ENCODE measurements around the gene GXYLT1. TPM values are rescaled to one million over a fixed set of nuclear protein-coding genes. Genes with fewer than 3 reads are reported as not detected.

The GXYLT1 gene
- total and polyA plus RNA-seq, 9 donors: 3.8 to 15.4 (median 11.7) TPM

GRCh38 chr12:42128327-42128726, 16.3 kb downstream of the GXYLT1 start:
- 82 to 89% (median 87%) methylated on average over 3 of the region's 3 CpGs for WGBS, 3 donors
- Histone ChIP-seq H3K9me3 (no peaks in the 10 kb centered on the region), H3K4me1 (ENCODE audit: insufficient read depth) (peaks cover 1% of the 10 kb centered on the region), H3K27ac (no peak overlapping the region), H3K4me3 (no peak overlapping the region), H3K27me3 (no peaks in the 10 kb centered on the region), H3K36me3 (no peaks in the 10 kb centered on the region)
- intact Hi-C loops (cut with DNase I): no loop called here
- TF ChIP-seq POLR2A (IDR thresholded peaks at IDR 0.05) (no peak), EP300 (IDR thresholded peaks at IDR 0.05) (no peak), CTCF (IDR thresholded peaks at IDR 0.05) (no peak)
- DNase-seq: no peak

GRCh38 chr12:42126963-42127362, 17.7 kb downstream of the GXYLT1 start:
- Histone ChIP-seq H3K9me3 (no peaks in the 10 kb centered on the region), H3K27ac (no peak overlapping the region), H3K36me3 (no peaks in the 10 kb centered on the region), H3K27me3 (no peaks in the 10 kb centered on the region), H3K4me3 (no peak overlapping the region), H3K4me1 (ENCODE audit: insufficient read depth) (peaks cover 1% of the 10 kb centered on the region)
- no peak for DNase-seq
- 86 to 95% (median 91%) methylated on average over 1 of the region's 1 CpG for WGBS, 3 donors
- no peak for TF ChIP-seq EP300 (IDR thresholded peaks at IDR 0.05)
- TF ChIP-seq CTCF (IDR thresholded peaks at IDR 0.05): no peak
- TF ChIP-seq POLR2A (IDR thresholded peaks at IDR 0.05): no peak
- intact Hi-C loops (cut with DNase I): no loop called here

GRCh38 chr12:42125388-42125767, 19.3 kb downstream of the GXYLT1 start:
- WGBS, 3 donors: 58 to 78% (median 78%) methylated on average over 1 of the region's 1 CpG
- no peak for TF ChIP-seq EP300 (IDR thresholded peaks at IDR 0.05)
- no peak for TF ChIP-seq POLR2A (IDR thresholded peaks at IDR 0.05)
- no peak for TF ChIP-seq CTCF (IDR thresholded peaks at IDR 0.05)
- intact Hi-C loops (cut with DNase I): no loop called here
- H3K4me3 ChIP-seq: no peak overlapping the region
- no peaks in the 10 kb centered on the region for H3K9me3 ChIP-seq
- H3K4me1 ChIP-seq (ENCODE audit: insufficient read depth): no peaks in the 10 kb centered on the region
- H3K36me3 ChIP-seq: no peaks in the 10 kb centered on the region
- DNase-seq: no peak
- no peak overlapping the region for H3K27ac ChIP-seq
- H3K27me3 ChIP-seq: no peaks in the 10 kb centered on the region

- no peak overlapping the region for H3K4me3 ChIP-seq
- no peak overlapping the region for H3K27ac ChIP-seq
- TF ChIP-seq CTCF (IDR thresholded peaks at IDR 0.05) (no peak), EP300 (IDR thresholded peaks at IDR 0.05) (no peak), POLR2A (IDR thresholded peaks at IDR 0.05) (no peak)
- H3K4me1 ChIP-seq (ENCODE audit: insufficient read depth): no peaks in the 10 kb centered on the region
- WGBS, 3 donors: 37 to 47% (median 47%) methylated on average over 5 of the region's 5 CpGs
- intact Hi-C loops (cut with DNase I): no loop called here
- H3K36me3 ChIP-seq: no peaks in the 10 kb centered on the region
- H3K27me3 ChIP-seq: no peaks in the 10 kb centered on the region
- no peaks in the 10 kb centered on the region for H3K9me3 ChIP-seq
- DNase-seq: no peak
Observed at GRCh38 chr12:42124764-42125387, 19.8 kb downstream of the GXYLT1 start.

Data from ovary (tissue), 9 donors.